HFF-Myc (cell line): ENCODE measurements around the gene KLF2.

ENCODE experiments used
- DNase-seq: peaks from one replicate; pipeline ENCODE4 v3.0.0-alpha.2; 2011; ENCODE audit warnings: low read depth; ENCODE audit errors: extremely low read depth
- H3K4me3 ChIP-seq: replicated peaks from 2 replicates; pipeline ENCODE4 v1.5.1; 2011; ENCODE audit warnings: low read depth, mild to moderate bottlenecking, control low read depth, low read length
- CTCF ChIP-seq: IDR thresholded peaks from 2 replicates; pipeline ENCODE4 v1.5.1; 2012; ENCODE audit warnings: mild to moderate bottlenecking, low read depth, low read length, control low read depth; ENCODE audit errors: missing control alignments

The KLF2 gene

DNA sequence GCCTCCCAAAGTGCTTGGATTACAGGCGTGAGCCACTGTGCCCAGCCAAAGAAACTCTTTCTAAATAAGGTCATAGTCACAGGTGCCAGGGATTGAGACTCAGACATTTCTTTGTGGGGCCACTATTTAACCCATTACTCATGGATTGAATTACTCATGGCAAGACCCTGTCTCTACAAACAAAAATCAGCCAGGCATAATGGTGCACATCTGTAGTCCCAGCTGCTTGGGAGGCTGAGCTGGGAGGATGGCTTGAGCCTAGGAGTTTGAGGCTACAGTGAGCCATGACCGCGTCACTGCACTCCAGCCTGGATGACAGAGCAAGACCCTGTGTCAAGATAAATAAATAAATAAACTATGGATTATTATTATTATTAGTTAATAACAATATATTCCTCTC, 3.6 kb upstream of the KLF2 start:
- H3K4me3 ChIP-seq: no peak overlapping the region
- TF ChIP-seq CTCF: no peak
- DNase-seq: no peak

DNA sequence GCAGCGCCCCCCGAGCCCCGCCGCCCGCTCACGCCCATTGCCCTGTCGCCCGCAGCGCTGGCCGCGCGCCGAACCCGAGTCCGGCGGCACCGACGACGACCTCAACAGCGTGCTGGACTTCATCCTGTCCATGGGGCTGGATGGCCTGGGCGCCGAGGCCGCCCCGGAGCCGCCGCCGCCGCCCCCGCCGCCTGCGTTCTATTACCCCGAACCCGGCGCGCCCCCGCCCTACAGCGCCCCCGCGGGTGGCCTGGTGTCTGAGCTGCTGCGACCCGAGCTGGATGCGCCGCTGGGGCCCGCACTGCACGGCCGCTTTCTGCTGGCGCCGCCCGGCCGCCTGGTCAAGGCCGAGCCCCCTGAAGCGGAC, 518 bp downstream of the KLF2 start:
- no peak for DNase-seq
- no peak for TF ChIP-seq CTCF
- peak overlapping the region; percentile 53 for H3K4me3 ChIP-seq

GRCh38 chr19:16325641-16326400, 1.2 kb downstream of the KLF2 start:
- H3K4me3 ChIP-seq: peak overlapping the region; percentile 32
- no peak for TF ChIP-seq CTCF
- DNase-seq: no peak

GRCh38 chr19:16326401-16327168, 2.0 kb downstream of the KLF2 start:
- no peak for DNase-seq
- TF ChIP-seq CTCF: no peak
- peak overlapping the region; percentile 32 for H3K4me3 ChIP-seq

DNA sequence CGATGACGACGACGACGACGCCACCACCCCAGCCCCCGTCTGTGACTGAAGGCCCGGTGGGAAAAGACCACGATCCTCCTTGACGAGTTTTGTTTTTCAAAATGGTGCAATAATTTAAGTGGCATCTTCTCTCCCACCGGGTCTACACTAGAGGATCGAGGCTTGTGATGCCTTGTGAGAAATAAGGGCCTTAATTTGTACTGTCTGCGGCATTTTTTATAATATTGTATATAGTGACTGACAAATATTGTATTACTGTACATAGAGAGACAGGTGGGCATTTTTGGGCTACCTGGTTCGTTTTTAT, 2.5 kb downstream of the KLF2 start:
- TF ChIP-seq CTCF: no peak
- H3K4me3 ChIP-seq: no peak overlapping the region
- DNase-seq: no peak

DNA sequence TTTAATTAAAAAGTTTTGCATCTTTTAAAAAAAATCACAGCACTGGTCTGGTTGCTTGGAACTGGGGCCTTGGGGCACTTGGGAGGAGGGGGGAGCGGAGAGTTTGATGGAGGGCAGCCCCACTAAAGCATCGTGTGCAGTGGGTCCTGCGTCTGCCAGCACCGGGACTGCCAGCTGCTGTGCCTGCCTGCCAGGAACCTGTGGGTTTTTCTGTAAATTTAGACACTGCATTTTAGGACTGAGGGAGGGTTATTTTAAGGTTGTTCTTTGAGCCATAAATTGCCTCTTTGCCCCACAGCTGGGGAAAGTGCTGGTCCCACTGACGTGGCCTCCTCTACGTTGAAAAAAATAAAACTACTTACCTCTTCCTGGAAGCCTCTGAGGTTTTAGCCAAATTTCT, 2.9 kb downstream of the KLF2 start:
- no peak overlapping the region for H3K4me3 ChIP-seq
- no peak for DNase-seq
- TF ChIP-seq CTCF: no peak
